ENCODE measurements around the gene PCIF1.
A peak's percentile ranks its signal among the peaks of the same experiment; 100 is the strongest.

PCIF1 gene

DNA sequence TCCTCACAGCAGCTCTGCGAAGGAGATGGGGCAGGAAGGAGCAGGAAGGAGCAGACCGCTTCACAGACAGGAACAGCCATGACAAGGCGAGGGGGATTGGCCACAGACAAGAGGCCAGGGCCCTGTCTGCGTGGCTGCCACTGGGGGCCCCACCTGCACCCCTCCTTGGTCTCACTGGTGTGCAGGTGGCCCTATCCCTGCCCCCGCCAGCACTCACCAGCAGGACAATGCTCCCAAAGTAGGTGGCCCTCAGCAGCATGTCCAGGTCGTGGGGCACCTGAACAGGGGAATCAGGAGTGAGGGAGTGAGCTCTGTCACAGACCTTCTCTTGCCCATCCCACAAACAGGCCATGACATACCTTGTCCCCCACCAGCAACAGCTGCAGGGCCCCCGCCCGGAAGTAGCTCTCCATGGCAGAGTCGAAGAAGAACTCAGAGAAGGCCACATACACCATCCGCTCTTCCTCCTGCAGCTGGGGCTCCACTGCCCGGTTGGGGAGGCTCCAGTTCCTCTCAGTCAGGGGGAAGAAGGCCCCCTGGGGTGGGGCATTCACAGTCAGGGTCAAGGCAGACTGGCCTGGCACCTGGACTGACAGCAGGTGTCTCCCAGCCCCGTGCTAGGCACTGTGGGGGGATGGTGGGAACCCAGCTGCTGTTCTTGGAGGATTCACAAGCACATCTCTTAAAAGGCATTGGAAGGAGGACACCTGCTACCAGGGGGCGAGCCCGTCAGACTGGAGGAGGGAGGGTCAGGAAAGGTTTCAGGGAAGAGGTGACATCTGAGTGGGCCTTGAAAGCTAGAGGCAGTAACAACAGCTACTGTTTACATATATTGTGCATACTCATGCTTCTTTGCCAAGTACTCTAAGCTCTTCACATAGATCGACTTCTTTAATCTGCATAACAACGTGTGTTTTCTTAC lies 29.6 kb upstream of the PCIF1 start:
- no peak for DNase-seq (ENCODE audit: low spot score)

DNA sequence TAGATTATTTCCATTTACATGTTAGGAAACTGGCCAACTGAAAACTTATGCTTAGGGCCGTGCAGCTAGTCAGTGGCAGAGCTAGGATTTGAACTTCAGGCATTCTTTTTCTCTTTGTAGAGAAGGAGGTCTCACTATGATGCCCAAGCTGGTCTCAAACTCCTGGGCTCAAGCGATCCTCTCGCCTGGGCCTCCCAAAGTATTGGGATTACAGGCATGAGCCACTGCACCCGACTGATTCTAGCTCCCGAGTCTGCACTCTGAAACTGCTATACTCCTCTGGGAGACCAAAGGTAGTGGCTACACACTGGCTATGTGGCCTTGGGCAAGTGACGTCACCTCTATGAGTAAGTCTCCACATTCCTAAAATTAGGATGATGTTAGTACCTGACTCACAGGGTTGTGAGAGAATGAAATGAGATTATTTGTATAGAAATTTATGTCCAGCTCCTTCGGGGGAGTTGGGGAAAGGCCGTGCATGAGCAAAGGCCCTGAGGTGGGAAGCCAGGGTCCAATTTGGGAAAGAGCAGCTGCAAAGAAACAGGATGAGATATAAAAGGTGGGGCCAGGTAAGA lies 28.9 kb upstream of the PCIF1 start:
- no peak for DNase-seq (ENCODE audit: low spot score)

DNA sequence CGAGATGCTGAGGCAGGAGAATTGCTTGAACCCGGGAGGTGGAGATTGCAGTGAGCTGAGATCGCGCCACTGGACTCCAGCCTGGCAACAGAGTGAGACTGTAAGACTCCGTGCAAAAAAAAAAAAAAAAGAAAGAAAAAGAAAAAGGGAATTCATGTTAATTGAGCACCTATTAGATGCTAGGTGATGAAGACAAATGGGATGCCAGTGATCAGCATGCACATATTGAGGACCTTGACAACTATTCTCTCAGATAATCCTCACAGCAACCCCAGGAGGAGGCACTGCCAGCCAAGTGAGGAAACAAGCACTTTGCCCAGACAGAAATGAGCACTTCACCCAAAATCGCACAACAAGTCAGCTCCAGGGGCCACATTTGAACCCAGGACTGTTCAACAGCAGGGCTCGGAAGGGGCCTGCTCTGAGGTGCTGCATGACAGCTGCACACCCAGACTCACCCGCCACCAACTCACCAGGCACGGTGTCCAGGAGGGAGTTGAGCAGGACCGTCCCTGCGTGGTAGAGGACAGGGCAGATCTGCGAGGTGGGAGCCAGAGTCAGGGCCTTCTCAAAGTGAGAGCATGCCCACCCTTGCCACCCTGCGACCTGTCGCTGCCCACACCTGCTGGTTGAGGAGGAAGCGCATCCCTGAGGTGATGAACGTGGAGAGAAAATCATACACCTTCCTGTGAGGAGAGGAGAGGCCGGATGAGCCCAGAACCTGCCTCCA lies 27.1 kb upstream of the PCIF1 start:
- no peak for DNase-seq (ENCODE audit: low spot score)

DNA sequence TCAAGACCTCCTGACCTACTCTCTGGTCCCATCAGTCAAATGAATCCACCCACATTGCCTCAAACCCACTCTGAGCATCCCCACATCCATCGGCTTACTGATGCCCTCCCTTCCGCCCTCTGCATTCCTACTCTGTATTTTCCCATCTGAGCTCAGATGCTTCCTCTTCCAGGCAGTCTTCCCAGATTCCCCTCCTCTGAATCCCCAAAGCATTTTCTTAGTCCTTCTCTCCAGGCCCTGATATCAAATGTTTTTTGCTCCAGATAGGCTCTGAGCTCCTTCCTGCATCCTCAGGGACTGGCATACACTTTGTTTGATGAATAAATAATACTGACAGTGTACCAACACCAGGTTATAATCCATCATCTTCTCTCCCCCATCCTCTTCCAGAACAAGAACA lies 26.4 kb upstream of the PCIF1 start:
- no peak for DNase-seq (ENCODE audit: low spot score)

DNA sequence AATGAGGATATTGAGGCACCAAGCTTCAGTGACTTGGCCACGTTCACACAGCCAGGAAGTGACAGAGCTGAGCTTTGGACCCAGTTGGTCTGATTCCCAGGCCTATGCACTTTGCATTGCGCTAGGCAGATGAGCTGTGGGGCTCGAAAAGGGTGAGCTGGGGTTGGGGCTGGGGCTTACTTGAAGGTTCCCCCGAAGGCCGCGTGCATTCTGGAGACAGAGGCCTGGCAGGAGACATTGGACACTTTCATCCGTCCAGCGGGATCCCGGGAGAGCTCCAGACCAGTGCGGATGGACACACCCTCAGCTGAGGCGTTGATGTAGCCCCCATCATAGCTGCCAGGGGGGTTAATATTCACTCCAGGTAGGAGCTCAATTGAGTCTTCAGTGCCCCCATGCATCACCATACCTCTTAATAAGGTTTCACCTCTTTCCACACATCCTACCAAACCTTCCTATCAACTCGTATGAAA lies 25.1 kb upstream of the PCIF1 start:
- no peak for DNase-seq (ENCODE audit: low spot score)

DNA sequence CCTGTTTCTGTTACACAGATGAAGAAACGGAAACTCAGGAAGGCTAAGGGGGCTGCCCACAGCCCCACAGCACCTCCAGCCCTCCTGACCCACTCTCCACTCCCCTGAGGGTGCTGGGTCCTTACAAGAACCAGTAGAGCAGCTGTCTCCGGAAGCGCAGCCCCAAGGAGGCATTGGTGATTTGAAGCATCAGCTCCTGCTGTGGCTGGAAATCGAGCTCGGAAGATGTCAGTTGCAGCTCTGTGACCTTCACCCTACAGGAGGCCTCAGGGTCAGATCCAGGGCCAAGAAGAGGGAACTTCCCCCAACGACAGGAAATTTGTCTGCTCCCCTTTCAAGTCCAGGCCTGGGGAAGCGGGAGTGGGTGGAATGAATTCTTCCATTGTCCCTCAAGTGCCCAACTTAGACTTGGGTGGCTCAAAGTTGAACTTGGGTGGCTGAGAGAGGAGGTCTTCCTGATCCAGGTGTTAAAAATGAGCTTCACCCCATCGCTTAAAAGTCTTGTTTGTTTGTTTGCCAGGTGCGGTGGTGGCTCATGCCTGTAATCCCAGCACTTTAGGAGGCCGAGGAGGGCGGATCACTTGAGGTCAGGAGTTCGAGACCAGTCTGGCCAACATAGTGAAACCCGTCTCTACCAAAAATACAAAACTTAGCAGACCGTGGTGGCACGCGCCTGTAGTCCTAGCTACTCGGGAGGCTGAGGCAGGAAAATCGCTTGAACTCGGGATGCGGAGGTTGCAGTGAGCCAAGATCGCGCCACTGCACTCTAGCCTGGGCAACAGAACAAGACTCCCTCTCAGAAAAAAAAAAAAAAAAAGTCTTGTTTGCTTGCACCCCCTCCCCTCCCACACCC lies 24.4 kb upstream of the PCIF1 start:
- DNase-seq (ENCODE audit: low spot score), result no peak

DNA sequence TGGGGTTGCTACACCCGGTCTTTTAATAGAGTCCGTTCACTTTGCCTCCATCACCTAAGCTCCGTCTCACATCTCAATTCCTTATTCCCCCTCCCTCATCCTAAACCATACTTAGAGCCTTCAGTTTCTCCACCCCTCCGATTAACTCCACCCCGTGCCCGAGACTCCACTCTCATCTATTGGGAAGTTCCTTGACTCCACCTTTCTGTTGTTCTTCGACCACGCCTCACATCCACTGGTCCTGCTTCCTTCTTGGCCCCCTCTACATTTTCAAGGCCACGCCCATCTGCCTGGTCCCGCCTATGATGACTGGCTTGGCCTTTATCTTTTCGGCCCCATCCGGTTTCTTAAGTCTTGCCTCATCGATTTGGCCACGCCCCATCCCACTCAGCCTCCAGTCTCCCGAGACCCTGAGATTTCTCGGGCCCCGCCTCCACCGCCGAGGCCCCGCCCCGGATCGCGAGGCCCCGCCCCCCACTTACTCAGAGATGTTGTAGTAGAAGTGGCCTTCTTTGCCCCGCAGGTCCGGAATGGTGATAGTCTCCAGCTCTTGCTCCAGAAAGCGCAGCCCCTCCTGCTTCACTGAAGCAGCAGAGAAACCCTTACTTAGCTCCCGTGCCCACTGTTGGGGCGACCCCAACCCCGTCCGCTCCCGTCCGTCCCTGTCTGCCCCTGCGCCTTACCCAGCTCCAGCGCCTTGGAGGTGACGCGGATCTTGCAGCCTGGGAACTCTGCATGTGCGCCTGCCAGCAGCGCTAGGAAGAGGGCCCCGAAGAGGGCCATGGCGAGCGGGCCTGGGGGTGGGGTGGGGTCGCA lies 23.6 kb upstream of the PCIF1 start:
- peak; percentile 80 for DNase-seq (ENCODE audit: low spot score)

DNA sequence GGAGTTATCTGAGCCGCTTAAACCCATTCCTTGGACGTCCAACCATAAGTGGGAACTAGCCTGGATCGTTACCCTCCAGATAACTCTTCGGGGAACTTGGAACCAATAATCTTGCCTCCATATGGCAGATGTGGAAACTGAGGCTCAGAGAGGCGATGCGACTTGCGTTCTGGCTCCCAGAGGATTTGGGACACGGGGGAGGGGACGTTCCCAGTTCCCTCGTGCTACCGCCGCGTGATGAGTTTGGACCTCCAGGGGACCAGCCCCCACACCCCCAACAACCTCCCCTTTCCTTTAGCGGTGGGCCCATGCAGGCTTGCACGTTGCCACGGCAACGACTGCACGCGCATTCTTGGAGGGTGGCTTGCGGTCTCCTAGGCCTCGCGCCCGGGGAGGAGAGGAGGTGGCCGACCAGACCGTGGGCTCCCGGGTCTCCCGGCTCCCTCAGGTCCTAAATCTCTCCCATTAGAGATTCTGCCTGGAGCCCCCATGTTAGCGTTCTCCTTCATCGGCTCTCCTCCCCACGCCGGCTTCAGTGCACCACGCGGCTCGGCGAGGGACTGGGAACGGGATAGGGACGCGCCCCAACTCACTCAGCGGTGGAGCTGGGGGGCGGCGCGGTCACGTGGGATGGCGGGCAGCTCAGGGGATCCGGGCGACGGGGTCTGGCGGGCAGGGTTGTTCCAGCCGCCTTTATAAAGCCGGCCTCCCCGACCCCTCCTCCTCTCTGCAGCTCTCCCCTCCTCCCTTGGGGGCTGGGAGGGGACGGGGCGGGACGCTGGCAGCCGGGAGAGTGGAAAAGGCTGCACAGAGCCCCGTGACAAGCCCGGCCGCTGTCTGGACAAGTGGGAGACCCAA lies 22.8 kb upstream of the PCIF1 start, which contains the start of gene PLTP:
TSS of gene PLTP (minus strand) at position 670 of the 858 bp plus-strand sequence. CDS start 703 bp downstream, outside the sequence.
- DNase-seq (ENCODE audit: low spot score), result peak; percentile 49

DNA sequence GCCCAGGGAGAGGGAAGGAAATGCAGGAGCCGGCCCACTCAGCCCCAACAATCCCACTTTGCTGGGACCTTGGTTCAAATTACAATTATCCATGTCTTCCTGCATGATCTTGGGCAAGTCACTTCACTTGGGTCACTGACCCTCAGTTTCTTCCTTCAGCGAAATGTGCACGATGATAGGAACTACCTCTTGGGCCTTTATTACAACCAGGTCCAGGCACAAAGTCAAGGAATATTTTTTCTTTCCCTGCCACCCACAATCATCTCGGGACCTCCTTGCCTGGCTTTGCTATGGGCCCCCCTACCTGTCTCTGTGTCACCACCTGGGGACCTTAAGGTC lies 22.2 kb upstream of the PCIF1 start:
- no peak for DNase-seq (ENCODE audit: low spot score)

DNA sequence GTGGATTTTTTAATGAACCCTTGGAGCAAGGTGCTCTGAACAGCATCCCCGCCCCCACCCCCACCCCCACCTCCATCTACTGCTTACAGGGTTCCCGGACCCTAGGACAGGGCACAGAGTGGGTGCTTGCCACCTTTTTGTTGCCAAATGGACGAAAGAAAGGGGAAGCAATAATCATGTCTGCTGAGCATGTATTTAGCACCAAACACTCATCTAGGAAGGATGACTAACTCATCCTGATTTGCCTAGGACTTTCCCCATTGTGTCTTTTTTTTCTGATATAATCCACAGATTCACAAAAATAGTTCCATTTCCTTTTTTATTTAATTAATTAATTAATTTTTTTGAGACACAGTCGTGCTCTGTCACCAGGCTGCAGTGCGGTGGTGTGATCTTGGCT lies 21.4 kb upstream of the PCIF1 start:
- DNase-seq (ENCODE audit: low spot score), result no peak

DNA sequence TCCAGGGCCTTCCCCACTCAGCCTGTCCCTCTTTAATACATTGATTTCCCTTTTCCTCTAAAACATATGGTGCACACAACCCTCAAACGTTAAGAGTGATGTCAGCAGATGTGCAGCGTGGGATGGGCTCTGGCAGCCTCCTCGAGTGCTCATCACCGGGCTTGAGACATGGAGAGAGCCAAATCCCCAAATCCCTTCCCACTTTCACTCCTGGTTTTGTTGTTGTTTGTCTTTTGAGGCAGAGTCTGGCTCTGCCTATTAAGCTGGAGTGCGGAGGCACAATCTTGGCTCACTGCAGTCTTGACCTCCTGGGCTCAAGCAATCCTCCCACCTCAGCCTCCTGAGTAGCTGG lies 16.7 kb upstream of the PCIF1 start:
- no peak for DNase-seq (ENCODE audit: low spot score)

DNA sequence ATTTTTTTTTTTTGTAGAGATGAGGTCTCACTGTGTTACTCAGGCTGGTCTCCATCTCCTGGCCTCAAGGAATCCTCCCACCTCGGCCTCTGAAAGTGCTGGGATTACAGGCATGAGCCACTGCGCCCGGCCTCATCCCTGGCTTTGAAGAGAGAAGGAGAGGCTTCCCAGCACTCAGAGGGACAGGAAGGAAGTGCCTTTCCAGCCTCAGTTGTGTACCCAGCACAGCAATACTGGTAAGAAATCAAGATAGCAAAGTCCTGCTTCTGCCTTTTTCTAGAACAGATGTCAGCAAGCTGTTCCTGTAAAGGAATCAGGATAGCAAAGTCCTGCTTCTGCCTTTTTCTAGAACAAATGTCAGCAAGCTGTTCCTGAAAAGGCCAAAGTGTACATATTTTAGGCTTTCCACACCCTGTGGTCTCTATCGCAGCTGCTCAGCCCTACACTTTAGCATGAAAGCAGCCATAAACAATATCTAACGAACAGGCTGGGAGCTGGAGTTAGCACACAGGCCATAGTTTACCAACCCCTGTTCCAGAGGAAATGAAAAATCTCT lies 16.2 kb upstream of the PCIF1 start:
- DNase-seq (ENCODE audit: low spot score), result no peak

DNA sequence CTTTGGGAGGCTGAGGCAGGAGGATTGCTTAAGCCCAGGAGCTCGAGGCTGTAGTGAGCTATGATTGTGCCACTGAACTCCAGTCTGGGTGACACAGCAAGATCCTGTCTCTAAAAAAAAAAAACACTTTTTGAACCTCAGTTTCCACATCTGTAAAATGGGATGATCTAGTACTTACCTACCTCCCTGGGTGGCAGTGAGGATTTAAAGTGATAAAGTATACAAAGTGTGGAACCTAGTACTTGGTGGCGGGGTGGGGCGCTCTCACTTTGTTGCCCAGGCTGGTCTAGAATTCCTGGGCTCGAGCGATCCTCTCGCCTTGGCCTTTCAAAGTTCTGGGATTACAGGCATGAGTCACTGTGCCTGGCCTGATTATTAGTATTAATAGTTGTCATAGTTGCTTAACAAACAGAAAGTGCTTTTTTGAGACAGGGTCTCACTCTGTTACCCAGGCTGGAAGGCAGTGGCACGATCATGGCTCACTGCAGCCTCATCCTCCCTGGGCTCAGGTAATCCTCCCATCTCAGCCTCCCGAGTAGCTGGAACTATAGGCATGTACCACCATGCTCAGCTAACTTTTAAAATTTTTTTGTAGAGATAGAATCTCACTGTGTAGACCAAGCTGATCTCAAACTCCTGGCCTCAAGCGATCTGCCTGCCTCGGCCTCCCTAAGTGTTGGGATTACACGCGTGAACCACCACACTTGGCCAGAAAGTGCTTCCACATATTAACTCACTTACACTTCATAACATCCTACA lies 15.5 kb upstream of the PCIF1 start:
- no peak for DNase-seq (ENCODE audit: low spot score)

DNA sequence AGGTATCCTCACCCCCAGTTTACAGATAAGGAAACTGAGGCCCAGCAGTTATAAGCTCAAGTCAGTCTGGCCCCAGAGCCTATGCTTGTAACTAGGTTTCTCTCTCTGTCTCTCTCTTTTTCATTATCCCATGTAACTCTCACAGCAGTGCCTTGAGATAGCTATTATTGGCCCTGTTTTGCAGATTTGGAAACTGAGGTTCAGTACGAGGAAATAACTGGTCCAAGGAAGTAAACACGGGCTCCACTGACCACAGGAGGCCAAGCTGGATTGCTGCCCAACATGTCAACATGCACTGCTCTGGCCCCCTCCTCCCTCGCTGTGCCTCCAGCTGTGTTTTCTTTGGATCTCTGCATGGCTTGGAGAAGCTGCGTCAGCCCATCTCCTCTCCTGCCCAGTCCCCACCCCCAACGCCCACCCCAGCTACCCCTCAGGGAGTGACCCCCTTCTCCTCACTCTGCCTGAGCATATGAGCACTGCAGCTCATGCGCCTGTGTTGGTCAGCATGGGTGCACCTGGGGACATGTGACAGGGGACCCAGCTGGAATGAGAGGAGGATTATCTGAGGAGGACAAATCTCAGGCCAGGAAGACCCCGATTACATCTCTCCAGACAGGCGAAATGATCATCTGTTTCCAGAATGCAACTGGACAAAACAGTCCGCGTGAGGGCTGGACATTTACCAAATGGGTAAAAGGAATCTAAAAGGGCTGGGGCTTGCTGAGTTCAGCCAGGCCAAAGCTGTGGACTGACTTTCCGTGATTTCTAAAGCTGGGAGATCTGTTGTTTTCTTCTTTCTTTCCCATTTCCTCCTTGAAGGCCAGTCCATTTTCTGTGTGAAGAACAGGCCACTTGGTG lies 14.7 kb upstream of the PCIF1 start:
- no peak for DNase-seq (ENCODE audit: low spot score)

DNA sequence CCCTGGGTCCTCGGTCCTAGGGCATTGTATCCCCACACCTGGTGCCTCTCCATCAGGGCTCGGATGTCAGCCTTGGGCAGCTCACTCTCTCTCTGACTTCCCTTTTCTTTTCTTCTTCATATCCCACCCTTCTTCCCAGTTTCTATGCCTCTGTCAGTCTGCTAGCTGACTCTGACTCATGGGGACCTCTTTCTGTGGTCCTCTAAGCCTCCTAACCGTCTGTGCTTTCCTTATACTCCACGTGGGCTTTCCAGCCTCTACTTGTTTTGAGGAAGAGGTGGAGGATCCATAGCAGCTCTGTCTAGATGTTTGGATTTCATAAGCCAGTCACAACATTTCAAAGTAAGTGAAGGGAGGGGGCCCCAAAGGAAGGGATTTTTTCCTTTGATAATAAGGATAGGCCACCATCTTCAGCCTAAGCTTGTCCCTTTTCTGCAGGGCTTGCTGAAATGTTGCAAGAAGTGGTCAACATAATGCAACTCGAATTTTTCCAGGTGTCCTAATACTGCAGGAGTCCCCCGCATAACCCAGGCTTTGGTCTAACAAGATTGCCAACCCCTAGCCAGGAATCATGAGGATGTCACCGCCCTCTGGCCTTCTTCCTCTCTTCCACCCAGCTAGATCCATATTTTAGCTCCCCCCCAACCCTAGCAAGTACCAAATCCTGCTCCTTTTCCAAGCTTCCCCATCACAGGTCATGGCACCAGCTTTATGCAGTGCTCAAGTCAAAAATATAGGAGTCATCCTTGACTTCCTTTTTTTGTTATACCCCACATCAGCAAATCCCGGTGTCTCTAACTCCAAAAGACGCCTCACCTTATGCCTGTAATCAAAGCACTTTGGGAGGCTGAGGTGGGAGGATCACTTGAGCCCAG lies 13.8 kb upstream of the PCIF1 start:
- DNase-seq (ENCODE audit: low spot score), result no peak

DNA sequence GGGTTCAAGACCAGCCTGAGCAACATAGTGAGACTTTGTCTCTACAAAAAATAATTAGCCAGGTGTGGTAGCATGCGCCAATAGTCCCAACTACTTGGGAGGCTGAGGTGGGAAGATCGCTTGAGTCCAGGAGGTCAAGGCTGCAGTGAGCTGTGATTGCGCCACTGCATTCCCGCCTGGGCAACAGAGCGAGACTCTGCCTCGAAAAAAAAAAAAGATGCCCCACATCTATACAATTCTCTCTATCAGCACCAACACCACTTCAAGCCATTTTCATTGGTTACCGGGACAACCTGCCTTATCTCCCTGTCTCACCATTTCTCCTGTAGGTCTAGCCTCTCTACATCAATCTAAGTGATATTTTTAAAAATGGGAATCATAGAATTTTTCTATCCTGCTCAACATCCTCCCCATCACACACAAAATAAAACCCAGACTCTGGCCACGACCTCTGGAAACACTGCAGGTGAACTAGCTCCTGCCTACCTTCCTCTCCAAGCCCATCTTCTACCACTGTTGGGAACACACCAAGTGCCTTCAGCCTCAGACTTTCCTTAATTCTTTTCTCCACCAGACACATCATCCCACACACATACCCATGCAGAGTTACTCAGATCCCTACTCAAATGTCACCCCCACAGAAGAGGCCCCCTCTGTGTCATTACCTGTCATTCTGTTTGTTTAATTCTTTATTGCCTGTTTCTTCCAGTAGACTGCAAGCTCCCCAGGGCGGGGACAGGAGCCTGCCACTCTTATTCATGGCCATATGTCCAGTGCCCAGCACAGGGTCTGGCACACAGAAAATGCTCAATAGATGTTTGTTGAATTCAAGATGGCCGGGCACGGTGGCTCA lies 12.9 kb upstream of the PCIF1 start:
- no peak for DNase-seq (ENCODE audit: low spot score)
